GM18873 (cell line): ENCODE data around the gene NTRK2.

Experiments used
- ATAC-seq: cut with Tn5 transposase; IDR thresholded peaks from one replicate; pipeline ENCODE4 v1.9.1; 2021; ENCODE audit warnings: mild to moderate bottlenecking, moderate library complexity, moderate number of reproducible peaks; ENCODE audit not compliant: unreplicated experiment, low FRiP score

Gene NTRK2

GRCh38 chr9:84953797-84954705, 284.5 kb downstream of the NTRK2 start:
- peak; percentile 78 for ATAC-seq

GRCh38 chr9:84955155-84955554, 285.6 kb downstream of the NTRK2 start:
- ATAC-seq: no peak

DNA sequence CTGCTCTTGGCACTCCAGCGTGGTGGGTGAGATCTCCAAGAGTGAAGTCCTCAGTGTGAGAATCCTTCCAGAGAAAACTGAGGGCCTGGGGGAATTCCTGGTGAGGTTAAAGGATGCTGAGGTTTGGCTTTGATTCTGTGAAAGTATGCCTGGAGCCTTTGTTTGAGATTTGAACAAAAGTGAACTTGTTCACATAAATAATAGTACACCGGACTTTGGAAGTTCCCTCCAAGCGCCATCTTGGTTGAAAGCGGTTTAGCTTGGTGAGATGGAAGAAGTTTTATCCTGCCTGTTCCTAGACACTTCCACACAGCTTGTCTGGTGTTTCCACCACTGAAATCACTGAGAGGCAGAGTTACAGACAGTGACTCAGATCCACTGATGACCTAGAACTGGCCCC, 286.4 kb downstream of the NTRK2 start:
- ATAC-seq: no peak

GRCh38 chr9:84959339-84959738, 289.8 kb downstream of the NTRK2 start:
- no peak for ATAC-seq

DNA sequence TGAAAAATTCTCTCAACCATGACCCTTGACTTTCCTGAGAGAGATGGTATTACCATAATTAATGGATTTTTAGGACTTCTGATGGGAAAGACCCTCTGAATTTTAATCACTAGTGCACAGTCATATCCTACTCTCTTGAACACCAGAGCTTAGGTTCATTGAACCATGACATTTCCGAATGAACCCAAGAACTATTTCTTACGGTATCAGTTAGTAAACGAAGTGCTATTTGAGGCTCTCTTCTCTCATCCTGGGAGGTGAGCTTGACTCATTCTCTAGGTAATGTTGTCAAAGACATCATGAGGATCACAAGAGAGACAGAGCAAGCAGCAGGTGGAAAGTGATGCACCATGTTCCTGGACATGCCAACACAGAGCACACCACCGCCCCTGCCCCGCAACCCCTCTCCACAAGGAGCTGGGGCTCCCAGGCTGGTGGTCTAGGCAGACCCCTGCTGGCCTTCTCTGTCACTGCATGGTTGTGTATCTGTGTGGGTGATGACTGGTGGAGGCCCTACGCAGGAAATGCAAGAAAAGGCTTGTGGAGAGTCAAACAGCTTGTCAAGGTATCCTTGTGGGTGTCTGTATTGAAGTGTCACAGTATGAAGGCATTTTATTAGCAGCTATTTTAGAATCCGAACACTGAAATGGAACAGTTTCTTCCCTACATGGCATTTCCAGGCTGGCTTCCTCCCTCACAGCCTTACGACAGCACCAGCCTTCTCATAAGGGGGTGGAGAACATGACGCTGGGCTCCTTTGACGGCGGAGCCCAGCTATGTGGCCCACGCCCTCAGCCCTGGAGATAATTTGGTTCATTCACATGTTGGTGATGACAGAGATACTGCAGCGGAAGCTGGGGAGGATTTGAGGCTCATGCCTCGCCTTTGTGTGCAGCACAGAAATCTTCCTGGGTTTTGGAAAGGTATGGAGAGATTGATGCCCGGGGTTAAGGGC, 297.6 kb downstream of the NTRK2 start:
- ATAC-seq: no peak

GRCh38 chr9:84969084-84969483, 299.6 kb downstream of the NTRK2 start:
- no peak for ATAC-seq

DNA sequence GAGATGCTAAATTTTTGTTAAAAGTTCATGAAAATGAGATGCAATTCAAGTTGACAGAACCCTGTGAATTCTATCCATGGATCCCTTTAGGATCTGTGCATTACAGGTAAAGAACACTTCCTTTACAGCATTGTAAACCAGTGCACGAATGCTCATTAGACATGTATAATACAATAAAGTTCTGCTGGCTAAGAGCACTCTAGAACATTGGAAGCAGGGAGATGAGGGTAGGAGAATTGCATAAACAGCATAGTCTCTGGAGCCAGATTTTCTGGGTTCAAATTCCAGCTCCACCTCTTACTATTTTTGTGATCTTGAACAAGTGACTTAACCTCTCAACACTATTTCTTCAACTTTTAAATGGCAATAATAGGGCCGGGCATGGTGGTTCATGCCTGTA, 300.2 kb downstream of the NTRK2 start:
- no peak for ATAC-seq

DNA sequence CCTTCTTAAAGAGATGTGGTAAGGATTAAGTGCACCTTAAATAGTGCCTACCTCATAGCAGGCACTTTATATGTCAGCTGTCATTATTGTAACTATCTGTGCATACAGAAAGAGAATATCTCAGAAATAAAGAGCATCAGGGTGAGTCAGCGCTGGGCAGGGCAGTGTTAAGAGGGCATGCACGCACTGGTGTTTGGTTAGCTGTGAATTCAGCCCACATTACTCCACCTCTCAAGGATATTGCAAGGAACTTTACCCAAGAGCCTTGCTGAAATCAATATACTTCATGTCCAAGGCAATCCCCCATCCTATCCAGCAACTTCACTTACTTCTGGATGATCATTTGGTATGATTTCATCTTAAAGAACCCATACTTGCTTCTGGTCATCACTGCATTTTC, 300.9 kb downstream of the NTRK2 start:
- no peak for ATAC-seq

GRCh38 chr9:84971571-84971970, 302.0 kb downstream of the NTRK2 start:
- ATAC-seq: no peak

GRCh38 chr9:84974258-84974657, 304.7 kb downstream of the NTRK2 start:
- no peak for ATAC-seq

GRCh38 chr9:84974855-84975254, 305.3 kb downstream of the NTRK2 start:
- ATAC-seq: no peak

- no peak for ATAC-seq
Observed at GRCh38 chr9:84975926-84976325, 306.4 kb downstream of the NTRK2 start.

GRCh38 chr9:84978661-84979060, 309.1 kb downstream of the NTRK2 start:
- ATAC-seq: no peak

DNA sequence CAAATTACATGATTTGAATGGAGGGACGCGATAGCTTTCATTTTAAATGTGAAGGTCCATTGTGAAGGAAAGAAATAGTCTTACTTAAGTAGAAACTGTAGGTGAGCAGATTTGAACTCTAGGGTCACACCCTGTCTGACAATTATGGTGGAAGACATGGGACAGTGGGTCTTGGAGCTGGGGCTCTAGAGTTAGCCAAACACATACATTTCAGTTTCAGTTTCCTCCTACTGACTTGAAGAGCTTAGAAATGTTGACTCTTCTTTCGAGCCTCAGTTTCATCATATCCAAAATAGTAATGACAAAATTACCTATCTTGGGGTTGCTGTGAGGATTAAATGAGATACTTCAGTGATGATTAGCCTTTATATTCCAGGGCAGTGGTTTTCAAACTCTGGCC, 314.2 kb downstream of the NTRK2 start:
- no peak for ATAC-seq

- no peak for ATAC-seq
Observed at GRCh38 chr9:84988621-84989020, 319.1 kb downstream of the NTRK2 start.

GRCh38 chr9:84990416-84990815, 320.9 kb downstream of the NTRK2 start:
- ATAC-seq: no peak

- ATAC-seq: no peak
Observed at GRCh38 chr9:84990850-84991513, 321.5 kb downstream of the NTRK2 start.

GRCh38 chr9:84991514-84991870, 322.0 kb downstream of the NTRK2 start:
- ATAC-seq: no peak

GRCh38 chr9:84992381-84992780, 322.9 kb downstream of the NTRK2 start:
- ATAC-seq: no peak

- no peak for ATAC-seq
Observed at GRCh38 chr9:84993105-84993504, 323.6 kb downstream of the NTRK2 start.

GRCh38 chr9:84996029-84996428, 326.5 kb downstream of the NTRK2 start:
- ATAC-seq: no peak
